GM23338 (cell line): Measurements from ENCODE around the gene ARPC1A. TPM values are rescaled to one million over a fixed set of nuclear protein-coding genes. Genes with fewer than 3 reads are reported as not detected.

ENCODE experiments used
- ATAC-seq: fragments of 200-7000 bp; cut with Tn5 transposase; 3 replicates; pipeline ENCODE4 v1.9.1; 2020
- DNase-seq: peaks from one replicate; pipeline ENCODE4 v3.0.0-alpha.2; 2015; ENCODE audit warnings: low spot score
- H2AFZ ChIP-seq: fragments of 200-600 bp; sonication (generic); 2 replicates; pipeline ENCODE4 v1.8.0; 2016; ENCODE audit warnings: antibody characterized with exemption, mild to moderate bottlenecking, moderate library complexity
- H3F3A ChIP-seq: fragments of 200-600 bp; sonication (generic); replicated peaks from 2 replicates; pipeline ENCODE4 v1.8.0; 2017; ENCODE audit warnings: antibody characterized with exemption, mixed run types, low read depth
- H3K27ac ChIP-seq: fragments of 200-600 bp; sonication (generic); 2 replicates; pipeline ENCODE4 v1.6.1; 2016; ENCODE audit warnings: low read depth
- H3K27me3 ChIP-seq: fragments of 200-600 bp; sonication (generic); 2 replicates; pipeline ENCODE4 v1.8.0; 2016; ENCODE audit warnings: mild to moderate bottlenecking, mixed run types, moderate library complexity; ENCODE audit not compliant: insufficient read depth
- H3K36me3 ChIP-seq: fragments of 200-600 bp; sonication (generic); 2 replicates; pipeline ENCODE4 v1.8.0; 2016; ENCODE audit warnings: mild to moderate bottlenecking; ENCODE audit not compliant: insufficient read depth
- H3K4me1 ChIP-seq: fragments of 200-600 bp; sonication (generic); 2 replicates; pipeline ENCODE4 v1.8.0; 2016; ENCODE audit warnings: mild to moderate bottlenecking, moderate library complexity; ENCODE audit not compliant: insufficient read depth
- H3K4me2 ChIP-seq: fragments of 200-600 bp; sonication (generic); 2 replicates; pipeline ENCODE4 v1.7.1; 2017; ENCODE audit warnings: mixed run types
- H3K4me3 ChIP-seq: fragments of 200-600 bp; sonication (generic); 2 replicates; pipeline ENCODE4 v1.6.1; 2016; ENCODE audit warnings: mixed run types
- H3K79me2 ChIP-seq: fragments of 200-600 bp; sonication (generic); replicated peaks from 2 replicates; pipeline ENCODE4 v1.8.0; 2017; ENCODE audit warnings: mild to moderate bottlenecking; ENCODE audit not compliant: insufficient read depth
- H3K9me2 ChIP-seq: fragments of 200-600 bp; sonication (generic); 2 replicates; pipeline ENCODE4 v1.8.0; 2017; ENCODE audit not compliant: insufficient read depth
- H4K20me1 ChIP-seq: fragments of 200-600 bp; sonication (generic); replicated peaks from 2 replicates; pipeline ENCODE4 v1.8.0; 2017; ENCODE audit warnings: mild to moderate bottlenecking; ENCODE audit not compliant: insufficient read depth
- H3K27ac Mint-ChIP-seq: 2 replicates; pipeline ENCODE4 v1.8.0; 2020; ENCODE audit warnings: inconsistent platforms, mild to moderate bottlenecking, moderate library complexity, mixed read lengths
- H3K27me3 Mint-ChIP-seq: 3 replicates; pipeline ENCODE4 v1.8.0; 2022; ENCODE audit warnings: low read depth, mild to moderate bottlenecking, moderate library complexity, mixed read lengths, inconsistent platforms; ENCODE audit not compliant: insufficient read depth, poor library complexity
- H3K36me3 Mint-ChIP-seq: 3 replicates; pipeline ENCODE4 v1.8.0; 2021; ENCODE audit warnings: low read depth, mild to moderate bottlenecking, inconsistent platforms, moderate library complexity, mixed read lengths
- H3K4me1 Mint-ChIP-seq: 3 replicates; pipeline ENCODE4 v1.8.0; 2020; ENCODE audit warnings: mild to moderate bottlenecking, inconsistent platforms, mixed read lengths
- H3K4me3 Mint-ChIP-seq: 3 replicates; pipeline ENCODE4 v1.8.0; 2021; ENCODE audit warnings: moderate library complexity, mild to moderate bottlenecking, inconsistent platforms, mixed read lengths
- H3K9me3 Mint-ChIP-seq: 3 replicates; pipeline ENCODE4 v1.8.0; 2020; ENCODE audit warnings: moderate library complexity, mild to moderate bottlenecking, inconsistent platforms, mixed read lengths
- CREB1 ChIP-seq: fragments of 250-450 bp; sonication (Bioruptor Pico); IDR thresholded peaks from 2 replicates; pipeline ENCODE4 v1.5.0; 2020; ENCODE audit warnings: low read depth, mild to moderate bottlenecking, moderate library complexity
- ETS1 ChIP-seq: IDR thresholded peaks from 2 replicates; pipeline ENCODE4 v1.6.1; 2016; ENCODE audit warnings: antibody characterized with exemption
- EZH2 ChIP-seq: fragments of 200-600 bp; sonication (generic); IDR thresholded peaks from one replicate; pipeline ENCODE4 v1.8.0; 2017; ENCODE audit warnings: antibody characterized with exemption, mild to moderate bottlenecking, low read depth; ENCODE audit not compliant: unreplicated experiment
- EZH2phosphoT487 ChIP-seq: fragments of 200-600 bp; sonication (generic); IDR thresholded peaks from one replicate; pipeline ENCODE4 v1.8.1; 2018; ENCODE audit warnings: antibody characterized with exemption; ENCODE audit not compliant: unreplicated experiment
- JUNB ChIP-seq: IDR thresholded peaks from one replicate; pipeline ENCODE4 v1.6.1; 2016; ENCODE audit warnings: antibody characterized with exemption; ENCODE audit not compliant: unreplicated experiment
- NANOG ChIP-seq: IDR thresholded peaks from 2 replicates; pipeline ENCODE4 v1.6.1; 2016; ENCODE audit warnings: antibody characterized with exemption, borderline replicate concordance
- REST ChIP-seq: IDR thresholded peaks from one replicate; pipeline ENCODE4 v1.6.1; 2018; ENCODE audit warnings: antibody characterized with exemption; ENCODE audit not compliant: unreplicated experiment
- ZNF114 ChIP-seq: fragments of 250-450 bp; sonication (Bioruptor Pico); IDR thresholded peaks from 2 replicates; pipeline ENCODE4 v1.5.0; 2020; ENCODE audit warnings: mild to moderate bottlenecking, moderate library complexity
- ZNF331 ChIP-seq: fragments of 250-450 bp; sonication (Bioruptor Pico); IDR thresholded peaks from 2 replicates; pipeline ENCODE4 v1.5.0; 2020; ENCODE audit warnings: low read depth, mild to moderate bottlenecking, moderate library complexity
- ZNF462 ChIP-seq: fragments of 250-450 bp; sonication (Bioruptor Pico); IDR thresholded peaks from 2 replicates; pipeline ENCODE4 v1.5.0; 2020; ENCODE audit warnings: mild to moderate bottlenecking, moderate library complexity
- polyA plus RNA-seq: library from polyadenylated mRNA; unstranded; fragments of >200 nt; fragmentation: Nextera tagmentation; extraction: Ambion mirVana; gene quantifications from 2 replicates; pipeline ENCODE4 v1.2.1, GENCODE V29; 2016
- total RNA-seq: library from RNA; depleted of rRNA; stranded (reverse); fragments of >200 nt; shearing (Covaris generic); gene quantifications from 2 replicates; pipeline ENCODE4 v1.2.3, GENCODE V29; 2014

ARPC1A gene
- total and polyA plus RNA-seq, 2 experiments from 2014 or later: 108 to 210 TPM

- H3K36me3 Mint-ChIP-seq: peaks cover 10% of the 10 kb centered on the region
- no peak overlapping the region for H2AFZ ChIP-seq
- H3K27me3 Mint-ChIP-seq: peaks cover 9% of the 10 kb centered on the region
- peaks cover 3% of the 10 kb centered on the region; the same call in 1 of the 2 replicates for H3K36me3 ChIP-seq
- H3K9me3 Mint-ChIP-seq: no peaks in the 10 kb centered on the region
- no peaks in the 10 kb centered on the region for H4K20me1 ChIP-seq
- no peak for TF ChIP-seq EZH2
- H3K27ac ChIP-seq: no peak overlapping the region
- DNase-seq: no peak
- H3K4me2 ChIP-seq: no peak overlapping the region
- H3K9me2 ChIP-seq: no peaks in the 10 kb centered on the region
- H3K27me3 ChIP-seq: no peaks in the 10 kb centered on the region
- no peak overlapping the region for H3K27ac Mint-ChIP-seq
- H3K4me1 ChIP-seq: peaks cover 5% of the 10 kb centered on the region
- H3K4me3 ChIP-seq: no peak overlapping the region
- H3K79me2 ChIP-seq: no peaks in the 10 kb centered on the region
- 0 out of 2 replicates have a peak, but pooled peaks cover 9% of the 10 kb centered on the region for H3F3A ChIP-seq
- no peak for ATAC-seq
- H3K4me1 Mint-ChIP-seq: peaks cover 20% of the 10 kb centered on the region
- H3K4me3 Mint-ChIP-seq: no peak overlapping the region
Measured at GRCh38 chr7:99369767-99370391, 44.2 kb downstream of the ARPC1A start.

- H3K9me3 Mint-ChIP-seq: no peaks in the 10 kb centered on the region
- Histone ChIP-seq H3K4me1 (peaks cover 1% of the 10 kb centered on the region), H3K9me2 (no peaks in the 10 kb centered on the region), H3K4me2 (no peak overlapping the region), H2AFZ (no peak overlapping the region), H3K36me3 (no peaks in the 10 kb centered on the region), H3F3A (0 out of 2 replicates have a peak, but pooled peaks cover 7% of the 10 kb centered on the region), H3K79me2 (peaks cover 11% of the 10 kb centered on the region), H3K27me3 (no peaks in the 10 kb centered on the region), H4K20me1 (peaks cover 10% of the 10 kb centered on the region; the same call in 1 of the 2 replicates), H3K27ac (no peak overlapping the region), H3K4me3 (no peak overlapping the region)
- DNase-seq (no peak), ATAC-seq (no peak)
- peaks cover 9% of the 10 kb centered on the region for H3K27me3 Mint-ChIP-seq
- TF ChIP-seq EZH2: no peak
- TF ChIP-seq REST: no peak
- TF ChIP-seq JUNB: no peak
- no peak for TF ChIP-seq ZNF331 (CRISPR knock-in tag)
- TF ChIP-seq CREB1 (CRISPR knock-in tag): no peak
- no peak for TF ChIP-seq ZNF462
- no peak for TF ChIP-seq EZH2phosphoT487
- TF ChIP-seq ETS1: no peak
- no peak for TF ChIP-seq ZNF114
- TF ChIP-seq NANOG: no peak
- no peak overlapping the region for H3K27ac Mint-ChIP-seq
- H3K36me3 Mint-ChIP-seq: peaks cover 2% of the 10 kb centered on the region; the same call in 1 of the 3 replicates
- no peak overlapping the region for H3K4me3 Mint-ChIP-seq
- H3K4me1 Mint-ChIP-seq: peaks cover 9% of the 10 kb centered on the region
Measured at GRCh38 chr7:99371376-99371920, 45.8 kb downstream of the ARPC1A start.
